IMR-90 (cell line): ENCODE results near the gene CRIP1. TPM values are rescaled to one million over a fixed set of nuclear protein-coding genes. Genes with fewer than 3 reads are reported as not detected.

Source experiments
- ATAC-seq: fragments of 200-7000 bp; cut with Tn5 transposase; 2 replicates; pipeline ENCODE4 v1.9.1; 2020; ENCODE audit warnings: low read depth, mild to moderate bottlenecking, moderate library complexity
- BruUV-seq: library from RNA; stranded (reverse); fragments of 400-500 nt; replicated peaks from 2 replicates; lab custom pipeline; 2021; lab: Mats Ljungman, UMichigan
- CTCF ChIA-PET: fragments of 300-600 bp; formaldehyde crosslinking; extraction: SDS; loops from one replicate; lab custom pipeline; 2021; ENCODE audit warnings: antibody characterized with exemption; lab: Yijun Ruan, JAX
- POLR2A ChIA-PET: fragments of 300-600 bp; sonication (Branson Sonifier 250); formaldehyde crosslinking; loops from one replicate; lab custom pipeline; 2022; ENCODE audit warnings: antibody characterized with exemption; ENCODE audit not compliant: unreplicated experiment; lab: Charles Lee
- DNase-seq: peaks from one replicate; pipeline ENCODE4 v3.0.0; 2013
- H2AFZ ChIP-seq: replicated peaks from 2 replicates; pipeline ENCODE3; 2013; ENCODE audit warnings: low read length, mild to moderate bottlenecking; ENCODE audit not compliant: poor library complexity
- H2AK5ac ChIP-seq: 2 replicates; pipeline ENCODE4 v1.6.1; 2013; ENCODE audit warnings: low read depth, low read length, inconsistent platforms
- H2AK9ac ChIP-seq: replicated peaks from 2 replicates; pipeline ENCODE3; 2013; ENCODE audit warnings: mild to moderate bottlenecking, low read depth, low read length, moderate library complexity; ENCODE audit not compliant: poor library complexity
- H2BK120ac ChIP-seq: 2 replicates; pipeline ENCODE4 v1.6.1; 2013; ENCODE audit warnings: low read depth, low read length, inconsistent platforms
- H2BK15ac ChIP-seq: 3 replicates; pipeline ENCODE4 v1.6.1; 2013; ENCODE audit warnings: low read depth, low read length, inconsistent platforms
- H2BK20ac ChIP-seq: 2 replicates; pipeline ENCODE4 v1.6.1; 2013; ENCODE audit warnings: low read depth, mild to moderate bottlenecking, inconsistent platforms, low read length, moderate library complexity
- H2BK5ac ChIP-seq: 2 replicates; pipeline ENCODE4 v1.6.1; 2013; ENCODE audit warnings: mild to moderate bottlenecking, low read depth, low read length, inconsistent platforms; ENCODE audit not compliant: poor library complexity, severe bottlenecking
- H3K14ac ChIP-seq: replicated peaks from 2 replicates; pipeline ENCODE4 v1.6.1; 2013; ENCODE audit warnings: low read depth, low read length, inconsistent platforms
- H3K18ac ChIP-seq: 2 replicates; pipeline ENCODE4 v1.6.1; 2013; ENCODE audit warnings: low read depth, low read length, control low read depth
- H3K23ac ChIP-seq: 2 replicates; pipeline ENCODE4 v1.6.1; 2013; ENCODE audit warnings: low read depth, low read length, inconsistent platforms
- H3K27ac ChIP-seq: 2 replicates; pipeline ENCODE4 v1.5.1; 2013; ENCODE audit warnings: mild to moderate bottlenecking, control low read depth, low read length; ENCODE audit not compliant: insufficient read depth
- H3K27me3 ChIP-seq: 2 replicates; pipeline ENCODE4 v1.6.1; 2013; ENCODE audit warnings: low read length; ENCODE audit not compliant: control insufficient read depth, insufficient read depth
- H3K36me3 ChIP-seq: 2 replicates; pipeline ENCODE4 v1.6.1; 2013; ENCODE audit warnings: low read length, mixed read lengths; ENCODE audit not compliant: control insufficient read depth, insufficient read depth
- H3K4ac ChIP-seq: 2 replicates; pipeline ENCODE4 v1.6.1; 2013; ENCODE audit warnings: low read depth, low read length, inconsistent platforms
- H3K4me1 ChIP-seq: 2 replicates; pipeline ENCODE4 v1.6.1; 2013; ENCODE audit warnings: low read length, mixed read lengths; ENCODE audit not compliant: control insufficient read depth, insufficient read depth
- H3K4me2 ChIP-seq: 2 replicates; pipeline ENCODE4 v1.6.1; 2013; ENCODE audit warnings: low read depth, mild to moderate bottlenecking, control low read depth, low read length, moderate library complexity
- H3K4me3 ChIP-seq: 2 replicates; pipeline ENCODE4 v1.5.1; 2013; ENCODE audit warnings: low read depth, mild to moderate bottlenecking, control low read depth, low read length, moderate library complexity; ENCODE audit not compliant: insufficient read depth
- H3K56ac ChIP-seq: 2 replicates; pipeline ENCODE4 v1.6.1; 2013; ENCODE audit warnings: low read length, inconsistent platforms; ENCODE audit not compliant: insufficient read depth; ENCODE audit errors: extremely low read depth
- H3K79me1 ChIP-seq, 2 experiments: 2 replicates each; pipeline ENCODE4 v1.6.1; 2013; ENCODE audit warnings: low read length in 2 of 2, inconsistent platforms in 1 of 2, low read depth in 1 of 2
- H3K9ac ChIP-seq: 2 replicates; pipeline ENCODE4 v1.6.1; 2013; ENCODE audit warnings: low read depth, low read length, control low read depth
- H3K9me1 ChIP-seq: 2 replicates; pipeline ENCODE4 v1.6.1; 2013; ENCODE audit warnings: low read length, inconsistent platforms; ENCODE audit not compliant: insufficient read depth
- H3K9me3 ChIP-seq: 2 replicates; pipeline ENCODE4 v1.6.1; 2013; ENCODE audit warnings: low read length; ENCODE audit not compliant: control insufficient read depth, insufficient read depth
- H4K20me1 ChIP-seq: 2 replicates; pipeline ENCODE4 v1.6.1; 2013; ENCODE audit warnings: low read length, inconsistent platforms; ENCODE audit not compliant: insufficient read depth
- H4K5ac ChIP-seq: 2 replicates; pipeline ENCODE4 v1.6.1; 2013; ENCODE audit warnings: mild to moderate bottlenecking, low read depth, low read length, control low read depth
- H4K8ac ChIP-seq, 2 experiments: 2 replicates each; pipeline ENCODE4 v1.6.1; 2013; ENCODE audit warnings: low read depth in 2 of 2, low read length in 2 of 2, control low read depth in 1 of 2, inconsistent platforms in 1 of 2
- H4K91ac ChIP-seq: 2 replicates; pipeline ENCODE4 v1.6.1; 2013; ENCODE audit warnings: low read depth, low read length, inconsistent platforms; ENCODE audit not compliant: insufficient read depth
- BHLHE40 ChIP-seq: fragments of 150-350 bp; IDR thresholded peaks from 2 replicates; pipeline ENCODE4 v1.6.1; 2016; ENCODE audit warnings: mild to moderate bottlenecking, low read depth, low read length
- CEBPB ChIP-seq: IDR thresholded peaks from 2 replicates; pipeline ENCODE4 v1.6.1; 2012; ENCODE audit warnings: low read depth, low read length, improper control_type of control experiment
- CHD1 ChIP-seq: IDR thresholded peaks from 2 replicates; pipeline ENCODE4 v1.6.1; 2012; ENCODE audit warnings: low read depth, low read length, improper control_type of control experiment
- FOS ChIP-seq: fragments of 150-350 bp; IDR thresholded peaks from 2 replicates; pipeline ENCODE4 v1.6.1; 2016; ENCODE audit warnings: low read depth, low read length
- MAFK ChIP-seq: IDR thresholded peaks from 2 replicates; pipeline ENCODE4 v1.6.1; 2012; ENCODE audit warnings: low read depth, low read length, improper control_type of control experiment
- MAZ ChIP-seq: IDR thresholded peaks from 2 replicates; pipeline ENCODE4 v1.6.1; 2012; ENCODE audit warnings: low read depth, mild to moderate bottlenecking, low read length, improper control_type of control experiment, moderate library complexity, borderline replicate concordance
- MXI1 ChIP-seq: IDR thresholded peaks from 2 replicates; pipeline ENCODE4 v1.6.1; 2012; ENCODE audit warnings: low read depth, mild to moderate bottlenecking, low read length, moderate library complexity, borderline replicate concordance
- POLR2A ChIP-seq: IDR thresholded peaks from 2 replicates; pipeline ENCODE4 v1.6.1; 2012; ENCODE audit warnings: mild to moderate bottlenecking, low read depth, low read length
- RAD21 ChIP-seq: IDR thresholded peaks from 2 replicates; pipeline ENCODE4 v1.6.1; 2012; ENCODE audit warnings: low read length, improper control_type of control experiment
- RCOR1 ChIP-seq: IDR thresholded peaks from 2 replicates; pipeline ENCODE4 v1.6.1; 2012; ENCODE audit warnings: mild to moderate bottlenecking, low read length, improper control_type of control experiment; ENCODE audit not compliant: insufficient replicate concordance
- RFX5 ChIP-seq: IDR thresholded peaks from 2 replicates; pipeline ENCODE4 v1.8.0; 2012; ENCODE audit warnings: low read depth, mild to moderate bottlenecking, low read length, moderate library complexity
- SMC3 ChIP-seq: fragments of 150-350 bp; IDR thresholded peaks from 2 replicates; pipeline ENCODE4 v1.6.1; 2016; ENCODE audit warnings: low read depth, mild to moderate bottlenecking, antibody characterized with exemption, low read length, moderate library complexity
- WGBS, 2 experiments: methylation state at CpG; one replicate each; pipeline versions ENCODE4 v1.1.5 to v1.1.7; 2013; ENCODE audit warnings: missing lambda C conversion rate in 2 of 2; ENCODE audit not compliant: insufficient read length in 1 of 2; ENCODE audit errors: extremely low coverage in 2 of 2; 5-methylcytosine and 5-hydroxymethylcytosine counted together
- dilution Hi-C: fragments of 300-500 bp; cut with HindIII; formaldehyde crosslinking; loops from one replicate; pipeline ENCODE4 v1.14.3; 2018; ENCODE audit warnings: low sequenced_read_pairs; ENCODE audit not compliant: unreplicated experiment
- in situ Hi-C: fragments of 300-500 bp; cut with MboI; formaldehyde crosslinking; loops from 3 replicates; pipeline ENCODE4 v1.14.3; 2019; ENCODE audit warnings: low sequenced_read_pairs, inconsistent platforms, mixed read lengths
- intact Hi-C: fragments of 100-400 bp; cut with micrococcal nuclease; formaldehyde crosslinking; loops from 2 replicates; pipeline ENCODE4 v1.10.0; 2022
- polyA plus RNA-seq, 3 experiments: library from polyadenylated mRNA; depleted of rRNA; stranded (reverse); fragments of >200 nt; gene quantifications; 2 replicates each; pipeline ENCODE4 v1.2.3, GENCODE V29; 2012; ENCODE audit warnings: low replicate concordance in 1 of 3
- total RNA-seq: library from RNA; depleted of rRNA; stranded (reverse); fragments of >200 nt; gene quantifications from 2 replicates; pipeline ENCODE4 v1.2.3, GENCODE V29; 2012
- TF ChIP-seq, protein P1 (sequence below): fragments of 150-350 bp; IDR thresholded peaks from 2 replicates; pipeline ENCODE4 v1.6.1; 2017; ENCODE audit warnings: mild to moderate bottlenecking, antibody characterized with exemption, low read length, low read depth
- TF ChIP-seq, protein P2 (sequence below): fragments of 150-350 bp; IDR thresholded peaks from 2 replicates; pipeline ENCODE4 v1.6.1; 2016; ENCODE audit warnings: low read depth, mild to moderate bottlenecking, low read length, moderate library complexity, borderline replicate concordance

CRIP1 gene
- total and polyA plus RNA-seq, 2 of the 4 experiments (the other 2 are of a cell fraction), result 0.21 TPM; not detected in 1

DNA sequence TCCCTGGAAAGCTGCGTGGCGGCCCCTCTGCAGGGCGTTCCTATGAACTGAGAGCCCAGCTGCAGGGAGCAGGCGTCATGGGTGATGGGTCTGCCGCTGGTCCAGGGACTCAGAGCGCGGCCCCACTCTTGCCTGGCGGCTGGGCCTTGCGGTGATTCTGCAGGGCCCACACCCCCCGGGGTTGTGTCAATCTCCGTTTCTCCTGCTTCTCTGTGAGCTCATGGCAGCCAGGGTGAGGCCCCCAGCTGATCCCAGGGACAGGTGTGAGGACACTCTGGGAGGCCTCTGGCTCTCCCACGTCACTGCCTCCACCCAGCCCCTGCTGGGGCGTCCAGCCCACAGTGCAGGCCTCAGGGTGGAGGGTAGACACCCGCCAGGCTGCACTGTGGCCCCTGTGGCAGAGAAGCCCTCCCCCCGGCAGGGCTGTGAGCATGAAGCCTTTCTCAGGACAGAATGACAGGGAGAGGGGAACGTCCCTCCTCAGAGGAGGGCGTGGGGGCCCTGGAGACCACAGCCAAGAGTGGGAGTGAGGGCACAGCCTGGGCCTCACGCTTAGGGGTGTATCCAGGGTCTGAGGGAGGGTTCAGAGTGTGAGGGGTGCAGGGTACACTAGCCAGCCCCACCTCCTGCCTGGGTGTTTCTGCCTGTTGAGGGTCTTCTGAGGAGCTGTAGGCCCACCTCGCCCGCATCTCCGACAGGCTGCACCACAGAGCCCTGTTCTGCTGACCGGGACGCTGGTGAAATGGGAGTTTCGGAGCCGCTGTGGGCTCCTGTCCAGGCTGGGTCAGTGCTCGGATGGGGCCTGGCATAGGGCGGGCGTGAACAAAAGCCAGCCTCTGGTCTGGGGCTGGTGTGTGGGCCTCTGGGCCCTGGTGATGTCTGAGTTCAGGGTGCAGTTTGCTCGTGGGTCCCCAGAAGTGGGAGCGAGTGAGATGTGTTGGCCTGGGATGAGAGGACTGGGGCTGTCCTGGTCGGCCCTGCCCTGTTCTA lies 38.7 kb upstream of the CRIP1 start (continued):
- TF ChIP-seq MXI1, result no peak
- no peak for TF ChIP-seq RCOR1

DNA sequence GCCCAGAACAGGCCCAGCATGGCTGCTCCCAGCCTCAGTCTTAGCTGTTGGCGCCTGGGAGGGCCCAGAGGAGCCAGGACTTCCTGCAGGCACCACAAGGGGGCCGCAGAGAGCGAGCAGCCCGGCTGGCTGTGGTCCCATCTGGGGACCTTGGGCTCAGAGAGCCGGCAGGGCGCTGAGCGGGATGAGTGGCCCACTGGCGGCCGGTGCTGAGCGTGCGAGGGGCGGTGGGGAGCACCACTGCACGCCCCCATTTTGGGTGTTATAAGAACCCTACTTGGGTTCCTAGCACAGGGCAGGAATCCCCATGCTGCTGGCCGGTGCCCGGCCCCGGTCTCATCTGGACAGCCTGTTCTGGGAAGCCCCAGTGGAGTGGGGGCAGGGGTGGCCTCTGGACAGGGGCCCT lies 38.0 kb upstream of the CRIP1 start:
- Histone ChIP-seq H3K79me1 (peaks cover 5 to 35% of the 10 kb centered on the region in 2 experiments; a peak in 3 of 4 replicates), H3K9ac (no peak overlapping the region), H3K23ac (no peak overlapping the region), H3K36me3 (peaks cover 37% of the 10 kb centered on the region), H3K27ac (no peak overlapping the region), H3K56ac (no peak overlapping the region), H3K4me3 (no peak overlapping the region), H3K9me3 (no peaks in the 10 kb centered on the region), H2BK20ac (no peak overlapping the region), H3K4me1 (no peaks in the 10 kb centered on the region), H4K8ac (no peak overlapping the region), H2AFZ (peak overlapping the region; percentile 56), H3K4ac (no peak overlapping the region), H3K27me3 (no peaks in the 10 kb centered on the region), H2BK15ac (no peak overlapping the region), H2AK9ac (peak overlapping the region; percentile 50), H4K91ac (no peak overlapping the region), H3K18ac (no peak overlapping the region), H4K5ac (no peak overlapping the region), H2BK120ac (no peak overlapping the region), H2BK5ac (no peak overlapping the region), H3K4me2 (no peak overlapping the region), H4K20me1 (peaks cover 26% of the 10 kb centered on the region), H3K9me1 (no peaks in the 10 kb centered on the region), H2AK5ac (peak overlapping the region; percentile 28; the same call in 1 of the 2 replicates), H3K14ac (no peak overlapping the region)
- 31% methylated on average over 8 of the region's 16 CpGs; no CpG with 5 or more reads in 1 of the 2 experiments for WGBS, 2 experiments
- POLR2A ChIA-PET, result no interaction called here
- CTCF ChIA-PET, result interaction anchor here (0.6 to 1.0 kb wide), 7 partner anchors 8 to 41 kb away, joined by 3 to 6 read pairs (median 3); no protein-coding TSS in a partner anchor
- DNase-seq (peak; percentile 47), ATAC-seq (peak; percentile 98)
- in situ Hi-C loops, result no loop called here
- dilution Hi-C loops, result no loop called here
- no TSS peak for BruUV-seq
- intact Hi-C loops, result loop anchor here (1.0 kb wide), 2 partner anchors 42 to 80 kb away; no protein-coding TSS in a partner anchor
- TF ChIP-seq RCOR1 (no peak), MAZ (no peak), FOS (no peak), CHD1 (no peak), RAD21 (peak; percentile 71), SMC3 (peak; percentile 78), CEBPB (no peak), RFX5 (no peak), MAFK (no peak), POLR2A (no peak), MXI1 (no peak), BHLHE40 (no peak)
- TF ChIP-seq, protein P1, sequence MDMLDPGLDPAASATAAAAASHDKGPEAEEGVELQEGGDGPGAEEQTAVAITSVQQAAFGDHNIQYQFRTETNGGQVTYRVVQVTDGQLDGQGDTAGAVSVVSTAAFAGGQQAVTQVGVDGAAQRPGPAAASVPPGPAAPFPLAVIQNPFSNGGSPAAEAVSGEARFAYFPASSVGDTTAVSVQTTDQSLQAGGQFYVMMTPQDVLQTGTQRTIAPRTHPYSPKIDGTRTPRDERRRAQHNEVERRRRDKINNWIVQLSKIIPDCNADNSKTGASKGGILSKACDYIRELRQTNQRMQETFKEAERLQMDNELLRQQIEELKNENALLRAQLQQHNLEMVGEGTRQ, result no peak
- TF ChIP-seq, protein P2, sequence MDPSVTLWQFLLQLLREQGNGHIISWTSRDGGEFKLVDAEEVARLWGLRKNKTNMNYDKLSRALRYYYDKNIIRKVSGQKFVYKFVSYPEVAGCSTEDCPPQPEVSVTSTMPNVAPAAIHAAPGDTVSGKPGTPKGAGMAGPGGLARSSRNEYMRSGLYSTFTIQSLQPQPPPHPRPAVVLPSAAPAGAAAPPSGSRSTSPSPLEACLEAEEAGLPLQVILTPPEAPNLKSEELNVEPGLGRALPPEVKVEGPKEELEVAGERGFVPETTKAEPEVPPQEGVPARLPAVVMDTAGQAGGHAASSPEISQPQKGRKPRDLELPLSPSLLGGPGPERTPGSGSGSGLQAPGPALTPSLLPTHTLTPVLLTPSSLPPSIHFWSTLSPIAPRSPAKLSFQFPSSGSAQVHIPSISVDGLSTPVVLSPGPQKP, result no peak
